Sigmoid colon (tissue), 7 donors: Measurements from ENCODE around the gene CACNA1D. TPM values are rescaled to one million over a fixed set of nuclear protein-coding genes. Genes with fewer than 3 reads are reported as not detected.

Experiments used
- DNase-seq: peaks from one replicate; pipeline ENCODE4 v3.0.0-alpha.2; 2019
- H3K27ac ChIP-seq, 4 donors: fragments of 200-600 bp; sonication (generic); one replicate each; pipeline ENCODE4 v1.5.1; 2016 to 2019; ENCODE audit warnings: mild to moderate bottlenecking in 1 of 4
- H3K27me3 ChIP-seq, 3 donors: fragments of 200-600 bp; sonication (generic); one replicate each; pipeline ENCODE4 v1.5.1; 2019; ENCODE audit warnings: mild to moderate bottlenecking in 1 of 3
- H3K36me3 ChIP-seq, 4 donors: fragments of 200-600 bp; sonication (generic); one replicate each; pipeline ENCODE4 v1.5.1; 2016 to 2019
- H3K4me1 ChIP-seq, 4 donors: fragments of 200-600 bp; sonication (generic); one replicate each; pipeline ENCODE4 v1.5.1; 2017 to 2019
- H3K4me3 ChIP-seq, 4 donors: fragments of 200-600 bp; sonication (generic); one replicate each; pipeline ENCODE4 v1.5.1; 2017 to 2019; ENCODE audit warnings: mild to moderate bottlenecking in 2 of 4, moderate library complexity in 1 of 4
- H3K9me3 ChIP-seq, 4 donors: fragments of 200-600 bp in 3 of 4; sonication (generic) in 3 of 4; one replicate each; pipeline versions ENCODE4 v1.5.1 to v1.6.1; 2013 to 2019
- CTCF ChIP-seq, 4 experiments: fragments of 450-650 bp in 3 of 4; fragments of 200-600 bp in 1 of 4; IDR thresholded peaks; one replicate each; pipeline ENCODE4 v1.5.1; 2016 to 2019; ENCODE audit warnings: antibody characterized with exemption in 4 of 4, mild to moderate bottlenecking in 3 of 4, moderate library complexity in 2 of 4
- EP300 ChIP-seq, 4 donors: sonication (generic); formaldehyde crosslinking; IDR thresholded peaks; one replicate each; pipeline ENCODE4 v1.6.1; 2017; ENCODE audit warnings: antibody characterized with exemption in 4 of 4
- POLR2A ChIP-seq, 2 donors: fragments of 450-650 bp; IDR thresholded peaks; one replicate each; pipeline ENCODE4 v1.6.1; 2016; ENCODE audit warnings: antibody characterized with exemption in 2 of 2, mild to moderate bottlenecking in 2 of 2, moderate library complexity in 2 of 2
- POLR2AphosphoS5 ChIP-seq, 4 donors: sonication (generic); formaldehyde crosslinking; IDR thresholded peaks; one replicate each; pipeline ENCODE4 v1.6.1; 2017; ENCODE audit warnings: antibody characterized with exemption in 4 of 4
- WGBS, 2 donors: extraction: QIAGEN DNeasy Blood & Tissue Kit; methylation state at CpG; one replicate each; pipeline ENCODE4 v1.1.7; 2013; 5-methylcytosine and 5-hydroxymethylcytosine counted together
- intact Hi-C: fragments of 100-400 bp; cut with DNase I; formaldehyde crosslinking; loops from one replicate; pipeline ENCODE4 v1.15.1; 2023
- polyA plus RNA-seq, 3 donors: library from polyadenylated mRNA; stranded (reverse); fragments of 200-250 nt; gene quantifications; one replicate each; pipeline ENCODE4 v1.2.3, GENCODE V29; 2013
- total RNA-seq, 4 donors: library from RNA; depleted of rRNA; stranded (reverse); fragments of >200 nt; gene quantifications; one replicate each; pipeline ENCODE4 v1.1.0, GENCODE V29; 2016
- donor health status: healthy with polysubstance abuse.
- donor health status: Bipolar disorder and iron deficiency.
- donor health status: healthy.

Gene CACNA1D
- total and polyA plus RNA-seq, 7 donors: 1.2 to 9.7 (median 4.8) TPM

- DNase-seq: no peak
- Histone ChIP-seq H3K27me3 (no peaks in the 10 kb centered on the region), H3K27ac (no peak overlapping the region), H3K4me3 (no peak overlapping the region), H3K36me3 (no peaks in the 10 kb centered on the region), H3K4me1 (no peaks in the 10 kb centered on the region), H3K9me3 (no peaks in the 10 kb centered on the region)
- intact Hi-C loops: loop anchor here (10.0 kb wide), 1 partner anchor 604 kb away; no protein-coding TSS in a partner anchor
- TF ChIP-seq CTCF (IDR thresholded peaks at IDR 0.05) (no peak), EP300 (IDR thresholded peaks at IDR 0.05) (no peak), POLR2AphosphoS5 (IDR thresholded peaks at IDR 0.05) (no peak), POLR2A (IDR thresholded peaks at IDR 0.05) (no peak)
- 62 to 80% methylated on average over 17 of the region's 17 CpGs for WGBS, 2 donors
Observed at GRCh38 chr3:53718462-53718861, 224.1 kb downstream of the CACNA1D start.

GRCh38 chr3:53719796-53720195, 225.4 kb downstream of the CACNA1D start:
- 89 to 90% methylated on average over 6 of the region's 6 CpGs for WGBS, 2 donors
- no peak overlapping the region for H3K27ac ChIP-seq
- H3K4me1 ChIP-seq: no peaks in the 10 kb centered on the region
- no peaks in the 10 kb centered on the region for H3K36me3 ChIP-seq
- no peaks in the 10 kb centered on the region for H3K9me3 ChIP-seq
- intact Hi-C loops: loop anchor here (10.0 kb wide), 1 partner anchor 605 kb away; no protein-coding TSS in a partner anchor
- no peaks in the 10 kb centered on the region for H3K27me3 ChIP-seq
- no peak for DNase-seq
- H3K4me3 ChIP-seq: no peak overlapping the region
- TF ChIP-seq CTCF (IDR thresholded peaks at IDR 0.05) (no peak), POLR2AphosphoS5 (IDR thresholded peaks at IDR 0.05) (no peak), POLR2A (IDR thresholded peaks at IDR 0.05) (no peak), EP300 (IDR thresholded peaks at IDR 0.05) (no peak)

GRCh38 chr3:53721187-53722119, 227.0 kb downstream of the CACNA1D start:
- Histone ChIP-seq H3K4me1 (no peaks in the 10 kb centered on the region), H3K27me3 (no peaks in the 10 kb centered on the region), H3K9me3 (no peaks in the 10 kb centered on the region), H3K4me3 (no peak overlapping the region), H3K27ac (no peak overlapping the region), H3K36me3 (no peaks in the 10 kb centered on the region)
- no peak for DNase-seq
- 76 to 80% methylated on average over 6 of the region's 6 CpGs for WGBS, 2 donors
- TF ChIP-seq POLR2A (IDR thresholded peaks at IDR 0.05) (no peak), EP300 (IDR thresholded peaks at IDR 0.05) (no peak), POLR2AphosphoS5 (IDR thresholded peaks at IDR 0.05) (no peak), CTCF (IDR thresholded peaks at IDR 0.05) (no peak)
- intact Hi-C loops: no loop called here

- TF ChIP-seq EP300 (IDR thresholded peaks at IDR 0.05) (no peak), POLR2AphosphoS5 (IDR thresholded peaks at IDR 0.05) (no peak), POLR2A (IDR thresholded peaks at IDR 0.05) (no peak), CTCF (IDR thresholded peaks at IDR 0.05) (no peak)
- Histone ChIP-seq H3K27ac (no peak overlapping the region), H3K9me3 (no peaks in the 10 kb centered on the region), H3K4me1 (peaks cover 0 to 9% (median 0%) of the 10 kb centered on the region in 4 donors), H3K36me3 (no peaks in the 10 kb centered on the region), H3K27me3 (no peaks in the 10 kb centered on the region), H3K4me3 (no peak overlapping the region)
- 88 to 93% methylated on average over 2 of the region's 2 CpGs for WGBS, 2 donors
- intact Hi-C loops: no loop called here
- DNase-seq: peak; percentile 8
Observed at GRCh38 chr3:53724566-53724965, 230.2 kb downstream of the CACNA1D start.
